ENCODE measurements around the gene JUNB.

DNA sequence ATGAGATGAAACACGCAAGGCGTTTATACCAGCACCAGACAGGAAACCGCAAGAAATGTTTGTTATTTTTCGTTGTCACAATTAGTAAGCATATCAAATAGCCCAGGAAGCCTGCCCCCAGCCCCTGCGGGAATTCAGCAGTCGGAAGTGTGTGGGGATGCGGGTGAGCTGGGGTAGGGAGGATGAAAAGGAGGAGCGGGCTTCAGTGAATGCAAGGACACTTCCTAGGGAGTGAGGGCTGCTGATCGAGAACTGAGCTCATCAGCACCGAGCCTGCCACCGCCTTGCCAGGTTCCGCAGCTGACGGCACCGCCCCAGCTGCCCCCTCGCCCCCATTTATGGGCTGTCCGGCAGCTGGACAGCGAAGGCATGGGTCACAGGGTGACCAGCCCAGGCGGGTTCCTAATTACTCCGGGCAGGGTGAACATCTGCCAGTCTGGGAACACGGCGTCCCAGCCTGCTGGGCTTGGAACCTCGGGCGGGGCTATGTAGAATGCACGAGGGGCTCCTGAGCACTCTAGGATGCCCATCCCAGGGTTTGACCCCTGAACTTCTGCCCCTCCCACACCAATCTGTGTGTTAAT is 41.3 kb upstream of the JUNB start:
- TF ChIP-seq POLR2A (IDR thresholded peaks at IDR 0.05), result no peak
- TF ChIP-seq, protein P1, sequence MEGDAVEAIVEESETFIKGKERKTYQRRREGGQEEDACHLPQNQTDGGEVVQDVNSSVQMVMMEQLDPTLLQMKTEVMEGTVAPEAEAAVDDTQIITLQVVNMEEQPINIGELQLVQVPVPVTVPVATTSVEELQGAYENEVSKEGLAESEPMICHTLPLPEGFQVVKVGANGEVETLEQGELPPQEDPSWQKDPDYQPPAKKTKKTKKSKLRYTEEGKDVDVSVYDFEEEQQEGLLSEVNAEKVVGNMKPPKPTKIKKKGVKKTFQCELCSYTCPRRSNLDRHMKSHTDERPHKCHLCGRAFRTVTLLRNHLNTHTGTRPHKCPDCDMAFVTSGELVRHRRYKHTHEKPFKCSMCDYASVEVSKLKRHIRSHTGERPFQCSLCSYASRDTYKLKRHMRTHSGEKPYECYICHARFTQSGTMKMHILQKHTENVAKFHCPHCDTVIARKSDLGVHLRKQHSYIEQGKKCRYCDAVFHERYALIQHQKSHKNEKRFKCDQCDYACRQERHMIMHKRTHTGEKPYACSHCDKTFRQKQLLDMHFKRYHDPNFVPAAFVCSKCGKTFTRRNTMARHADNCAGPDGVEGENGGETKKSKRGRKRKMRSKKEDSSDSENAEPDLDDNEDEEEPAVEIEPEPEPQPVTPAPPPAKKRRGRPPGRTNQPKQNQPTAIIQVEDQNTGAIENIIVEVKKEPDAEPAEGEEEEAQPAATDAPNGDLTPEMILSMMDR (IDR thresholded peaks at IDR 0.05), result no peak
- TF ChIP-seq EP300 (IDR thresholded peaks at IDR 0.05), result no peak
- TF ChIP-seq POLR2AphosphoS5 (IDR thresholded peaks at IDR 0.05), result no peak

All from gastroesophageal sphincter (tissue), 3 donors.